Stimulated activated CD4-positive, alpha-beta T cell treated with anti-CD3 and anti-CD28 coated beads, Interleukin-1b, Interleukin-23, amount 100 ng/mL, for 24 hours (primary cell): ENCODE measurements around the gene FABP1.

Experiments
- DNase-seq, 4 experiments: peaks; one replicate each; pipeline ENCODE4 v3.0.0-alpha.2; 2020; ENCODE audit warnings: low read depth in 4 of 4, low spot score in 1 of 4

FABP1 gene

DNA sequence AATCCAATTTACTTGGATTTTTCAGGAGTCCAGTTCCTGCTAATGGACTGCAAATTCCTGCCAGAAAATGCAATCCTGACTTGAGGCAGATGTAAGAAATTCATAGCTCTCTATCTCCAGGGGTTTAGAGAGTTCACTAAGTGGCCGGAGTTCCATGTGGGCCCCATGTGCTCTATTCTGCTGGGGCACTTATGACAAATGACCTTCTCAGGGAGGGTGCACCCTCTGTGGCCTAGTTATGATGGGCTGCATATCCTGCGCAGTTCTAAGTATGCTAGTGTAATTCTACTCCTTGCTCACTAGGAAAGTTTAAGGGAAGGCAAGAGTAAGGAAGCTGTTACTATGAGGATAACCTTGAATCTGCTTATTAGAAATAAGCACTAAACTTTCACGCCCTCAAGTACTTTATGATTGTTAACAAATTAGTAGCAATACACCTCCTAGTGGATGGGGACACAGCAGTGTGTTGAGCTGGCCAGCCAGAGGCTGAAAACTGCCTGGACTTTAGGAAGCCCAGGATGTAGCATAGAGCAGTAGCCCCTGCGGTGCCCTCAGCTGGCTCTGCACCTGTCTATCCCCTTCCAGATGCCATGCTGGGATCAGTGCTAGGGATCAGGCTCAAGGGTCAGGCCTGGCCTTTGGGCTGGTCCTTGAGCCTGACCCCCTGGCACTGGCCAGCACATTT is 45.8 kb downstream of the FABP1 start:
- DNase-seq: no peak

- no peak for DNase-seq
Measured at GRCh38 chr2:88080545-88080944, 47.3 kb downstream of the FABP1 start.

- DNase-seq: no peak
Measured at GRCh38 chr2:88078643-88079172, 49.2 kb downstream of the FABP1 start.

DNA sequence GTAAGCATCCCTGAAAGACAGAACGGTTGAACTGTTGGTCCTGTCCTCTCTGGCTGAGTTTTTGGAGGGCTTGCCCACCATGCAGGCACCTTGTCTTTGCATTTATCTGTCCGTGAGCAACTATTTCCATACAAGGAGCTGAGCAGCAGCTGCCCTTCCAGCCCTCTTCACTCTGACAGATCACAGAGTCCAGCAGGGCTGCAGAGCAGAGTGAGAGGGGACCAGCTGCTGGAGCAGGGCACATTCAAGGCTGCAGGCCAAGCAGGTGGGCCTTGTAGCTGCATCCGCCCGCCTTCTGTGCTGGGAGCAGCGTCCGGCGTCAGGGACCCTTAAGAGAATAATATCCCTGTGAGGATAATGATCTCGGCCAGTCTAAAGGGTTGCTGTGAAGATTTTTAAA is 50.8 kb downstream of the FABP1 start:
- DNase-seq: no peak

DNA sequence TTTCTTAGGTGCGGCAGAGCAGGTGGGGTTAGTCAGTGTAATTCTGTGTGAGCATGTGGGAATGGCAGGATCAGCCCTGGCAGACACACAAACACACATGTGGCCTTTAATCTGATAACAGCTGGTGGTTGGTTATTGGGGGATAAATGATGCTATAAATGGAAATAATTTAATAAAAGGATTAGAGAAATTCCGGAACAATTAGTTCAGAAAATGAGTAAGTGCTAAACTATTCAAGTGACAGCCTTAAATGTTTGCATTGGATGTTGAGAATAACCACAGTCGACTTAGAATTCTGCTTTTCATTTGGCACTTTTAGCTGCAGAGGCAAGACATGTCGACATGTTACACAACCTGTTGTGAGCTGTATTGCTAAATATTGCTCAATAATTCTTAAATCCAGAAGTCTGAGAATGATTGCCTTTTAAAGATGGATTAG is 53.0 kb downstream of the FABP1 start:
- no peak for DNase-seq

DNA sequence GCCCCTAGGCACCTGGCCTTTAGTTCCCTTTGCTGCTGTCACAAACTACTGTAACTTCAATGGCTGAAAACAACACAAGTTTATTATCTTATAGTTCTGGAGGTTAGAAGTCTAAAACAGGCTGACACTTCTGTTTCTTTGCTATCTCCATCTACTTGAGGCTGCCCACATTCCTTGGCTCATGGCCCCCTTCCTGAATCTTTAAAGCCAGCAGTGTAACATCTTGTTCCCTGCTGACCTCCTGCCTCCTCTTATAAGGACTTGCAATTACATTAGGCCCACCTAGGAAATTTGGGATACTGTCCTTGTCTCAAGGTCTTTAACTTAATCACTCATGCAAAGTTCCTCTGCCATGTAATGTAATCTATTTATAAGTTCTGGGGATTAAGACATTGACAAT is 53.7 kb downstream of the FABP1 start:
- no peak for DNase-seq
